ENCODE results near the gene TAGAP. TPM values are rescaled to one million over a fixed set of nuclear protein-coding genes. Genes with fewer than 3 reads are reported as not detected.

The TAGAP gene
- total and polyA plus RNA-seq, 4 donors: 0.56 to 2.0 (median 1.1) TPM

- no peak for DNase-seq (ENCODE audit: low spot score)
- H3K4me3 ChIP-seq (ENCODE audit: low read depth in 1 of 3, low read length in 3 of 3): no peak overlapping the region
- H3K27me3 ChIP-seq (ENCODE audit: control insufficient read depth in 4 of 4, insufficient read depth in 4 of 4, low read length in 3 of 4): peaks cover 0 to 4% (median 1%) of the 10 kb centered on the region in 4 donors
- no peak overlapping the region for H3K27ac ChIP-seq (ENCODE audit: low read depth in 1 of 2, low read length in 2 of 2)
- no peak for TF ChIP-seq HNF4A (conservative IDR thresholded peaks at IDR 0.05)
- TF ChIP-seq FOXA1 (IDR thresholded peaks at IDR 0.05): no peak
- no peak for TF ChIP-seq TAF1 (conservative IDR thresholded peaks at IDR 0.05)
- TF ChIP-seq REST (IDR thresholded peaks at IDR 0.05): no peak
- no peak for TF ChIP-seq FOXA2 (IDR thresholded peaks at IDR 0.05)
- no peak for TF ChIP-seq JUND (IDR thresholded peaks at IDR 0.05)
- TF ChIP-seq NR2F2 (IDR thresholded peaks at IDR 0.05): no peak
- no peak for TF ChIP-seq RAD21 (IDR thresholded peaks at IDR 0.05)
- TF ChIP-seq HNF4G (IDR thresholded peaks at IDR 0.05): no peak
- no peak for TF ChIP-seq GABPA (IDR thresholded peaks at IDR 0.05 in 1 of 2, conservative IDR thresholded peaks at IDR 0.05 in 1 of 2)
- no peak for TF ChIP-seq SP1 (IDR thresholded peaks at IDR 0.05)
- no peak for TF ChIP-seq EGR1 (IDR thresholded peaks at IDR 0.05; ENCODE audit: low read depth in 2 of 2)
- TF ChIP-seq, protein P1, sequence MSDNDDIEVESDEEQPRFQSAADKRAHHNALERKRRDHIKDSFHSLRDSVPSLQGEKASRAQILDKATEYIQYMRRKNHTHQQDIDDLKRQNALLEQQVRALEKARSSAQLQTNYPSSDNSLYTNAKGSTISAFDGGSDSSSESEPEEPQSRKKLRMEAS (IDR thresholded peaks at IDR 0.05): no peak
- no peak for TF ChIP-seq ATF3 (IDR thresholded peaks at IDR 0.05)
- no peak for TF ChIP-seq RXRA (IDR thresholded peaks at IDR 0.05)
- no peak for TF ChIP-seq ZBTB33 (IDR thresholded peaks at IDR 0.05)
- TF ChIP-seq, protein P2, sequence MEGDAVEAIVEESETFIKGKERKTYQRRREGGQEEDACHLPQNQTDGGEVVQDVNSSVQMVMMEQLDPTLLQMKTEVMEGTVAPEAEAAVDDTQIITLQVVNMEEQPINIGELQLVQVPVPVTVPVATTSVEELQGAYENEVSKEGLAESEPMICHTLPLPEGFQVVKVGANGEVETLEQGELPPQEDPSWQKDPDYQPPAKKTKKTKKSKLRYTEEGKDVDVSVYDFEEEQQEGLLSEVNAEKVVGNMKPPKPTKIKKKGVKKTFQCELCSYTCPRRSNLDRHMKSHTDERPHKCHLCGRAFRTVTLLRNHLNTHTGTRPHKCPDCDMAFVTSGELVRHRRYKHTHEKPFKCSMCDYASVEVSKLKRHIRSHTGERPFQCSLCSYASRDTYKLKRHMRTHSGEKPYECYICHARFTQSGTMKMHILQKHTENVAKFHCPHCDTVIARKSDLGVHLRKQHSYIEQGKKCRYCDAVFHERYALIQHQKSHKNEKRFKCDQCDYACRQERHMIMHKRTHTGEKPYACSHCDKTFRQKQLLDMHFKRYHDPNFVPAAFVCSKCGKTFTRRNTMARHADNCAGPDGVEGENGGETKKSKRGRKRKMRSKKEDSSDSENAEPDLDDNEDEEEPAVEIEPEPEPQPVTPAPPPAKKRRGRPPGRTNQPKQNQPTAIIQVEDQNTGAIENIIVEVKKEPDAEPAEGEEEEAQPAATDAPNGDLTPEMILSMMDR (IDR thresholded peaks at IDR 0.05; ENCODE audit: low read depth, low read length, missing input control): no peak
- TF ChIP-seq YY1 (IDR thresholded peaks at IDR 0.05): no peak
- H3K9ac ChIP-seq (ENCODE audit: low read depth in 1 of 2, low read length in 2 of 2): no peak overlapping the region
- H3K9me3 ChIP-seq (ENCODE audit: control insufficient read depth in 4 of 4, low read length in 3 of 4): no peaks in the 10 kb centered on the region
- WGBS: 61% methylated on average over 4 of the region's 4 CpGs
- H3K4me1 ChIP-seq (ENCODE audit: control insufficient read depth in 4 of 4, insufficient read depth in 4 of 4, low read length in 3 of 4): no peaks in the 10 kb centered on the region
- H3K36me3 ChIP-seq (ENCODE audit: control insufficient read depth in 4 of 4, insufficient read depth in 3 of 4, low read depth in 1 of 4, low read length in 3 of 4): no peaks in the 10 kb centered on the region
These were observed 35.6 kb upstream of the TAGAP start for GRCh38 chr6:159080217-159080976.
